ENCODE results near the gene RHOXF1.
"Not testable (repeated sequence)": the region's sequence is repeated elsewhere in the genome, so short reads cannot be mapped to it uniquely, and the experiment has no call there.

RHOXF1 gene

DNA sequence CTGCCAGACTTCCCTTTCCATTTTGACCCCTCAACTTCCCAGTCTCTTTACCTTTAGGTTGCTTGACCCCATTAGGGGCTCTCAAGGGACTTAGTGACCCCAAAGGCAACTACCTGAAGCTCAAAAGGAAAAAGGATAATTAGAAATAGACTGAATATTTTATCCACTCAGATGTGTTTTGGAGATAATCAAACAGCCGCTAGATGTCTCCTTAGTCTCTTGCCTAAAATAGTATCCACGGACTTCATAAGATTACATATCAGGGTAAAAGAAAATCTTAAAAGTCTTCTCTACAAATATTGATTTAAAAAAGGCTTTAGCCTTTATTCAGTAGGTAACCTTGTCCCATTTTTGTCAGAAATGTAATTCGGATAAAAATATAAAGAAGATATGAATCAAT is 21.7 kb upstream of the RHOXF1 start:
- Histone ChIP-seq H3K27me3 (ENCODE audit: control insufficient read depth in 1 of 2, insufficient read depth in 2 of 2, low read length in 2 of 2) (no peaks in the 10 kb centered on the region), H3K4me1 (ENCODE audit: control insufficient read depth in 1 of 2, insufficient read depth in 2 of 2, low read length in 2 of 2) (no peaks in the 10 kb centered on the region), H3K9me3 (ENCODE audit: control insufficient read depth in 1 of 2, low read length in 2 of 2) (no peaks in the 10 kb centered on the region), H3K9ac (ENCODE audit: low read depth in 1 of 2, low read length in 2 of 2) (no peak overlapping the region), H3K4me3 (ENCODE audit: low read depth in 1 of 2, low read length in 2 of 2) (no peak overlapping the region), H3K36me3 (ENCODE audit: control insufficient read depth in 1 of 2, insufficient read depth in 2 of 2, low read length in 2 of 2) (no peaks in the 10 kb centered on the region), H3K27ac (ENCODE audit: low read depth, low read length) (no peak overlapping the region)

DNA sequence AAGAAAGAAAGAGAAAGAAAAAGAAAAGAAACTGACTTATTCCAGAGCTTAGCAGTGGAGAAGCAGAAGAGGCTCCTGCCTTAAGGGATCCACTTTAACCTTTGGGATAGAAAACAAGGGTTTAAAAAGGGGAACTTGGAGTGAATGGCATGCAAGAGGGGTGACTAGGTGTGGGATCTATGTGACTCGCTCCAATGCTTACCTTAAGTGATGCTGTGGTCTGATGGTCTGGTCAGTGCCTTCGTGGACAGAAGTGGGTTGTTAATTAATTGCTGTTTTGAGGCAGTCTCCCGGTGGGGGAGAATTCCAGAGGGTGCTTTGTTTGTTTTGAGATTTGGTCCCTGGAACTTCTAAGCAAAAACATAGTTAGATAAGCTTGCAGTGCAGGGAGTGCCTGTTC is 21.1 kb upstream of the RHOXF1 start:
- no peaks in the 10 kb centered on the region for H3K27me3 ChIP-seq (ENCODE audit: control insufficient read depth in 1 of 2, insufficient read depth in 2 of 2, low read length in 2 of 2)
- H3K4me1 ChIP-seq (ENCODE audit: control insufficient read depth in 1 of 2, insufficient read depth in 2 of 2, low read length in 2 of 2): no peaks in the 10 kb centered on the region
- no peak overlapping the region for H3K27ac ChIP-seq (ENCODE audit: low read depth, low read length)
- H3K9ac ChIP-seq (ENCODE audit: low read depth in 1 of 2, low read length in 2 of 2): no peak overlapping the region
- no peak overlapping the region for H3K4me3 ChIP-seq (ENCODE audit: low read depth in 1 of 2, low read length in 2 of 2)
- H3K9me3 ChIP-seq (ENCODE audit: control insufficient read depth in 1 of 2, low read length in 2 of 2): no peaks in the 10 kb centered on the region
- H3K36me3 ChIP-seq (ENCODE audit: control insufficient read depth in 1 of 2, insufficient read depth in 2 of 2, low read length in 2 of 2): no peaks in the 10 kb centered on the region

DNA sequence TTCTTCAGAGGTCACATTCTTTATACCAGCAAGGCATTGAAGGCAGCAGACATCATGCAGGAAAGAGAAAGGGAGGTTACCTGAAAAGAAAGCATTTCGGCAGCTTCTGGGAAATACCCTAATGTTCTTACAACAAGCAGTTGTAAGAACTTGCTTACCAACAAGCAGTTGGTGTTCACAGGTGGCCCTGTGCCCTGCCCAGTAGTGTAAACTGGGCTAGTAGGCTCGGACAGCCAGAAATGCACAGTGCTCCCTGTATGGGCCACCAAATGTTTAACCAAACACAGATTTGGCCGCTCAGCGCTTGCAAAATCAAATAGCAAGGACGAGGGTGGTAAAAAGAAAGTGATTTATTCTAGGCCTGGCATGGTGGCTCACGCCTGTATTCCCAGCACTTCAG is 20.4 kb upstream of the RHOXF1 start:
- Histone ChIP-seq H3K36me3 (ENCODE audit: control insufficient read depth in 1 of 2, insufficient read depth in 2 of 2, low read length in 2 of 2) (no peaks in the 10 kb centered on the region), H3K4me3 (ENCODE audit: low read depth in 1 of 2, low read length in 2 of 2) (no peak overlapping the region), H3K27ac (ENCODE audit: low read depth, low read length) (no peak overlapping the region), H3K27me3 (ENCODE audit: control insufficient read depth in 1 of 2, insufficient read depth in 2 of 2, low read length in 2 of 2) (no peaks in the 10 kb centered on the region), H3K9me3 (ENCODE audit: control insufficient read depth in 1 of 2, low read length in 2 of 2) (no peaks in the 10 kb centered on the region), H3K9ac (ENCODE audit: low read depth in 1 of 2, low read length in 2 of 2) (no peak overlapping the region), H3K4me1 (ENCODE audit: control insufficient read depth in 1 of 2, insufficient read depth in 2 of 2, low read length in 2 of 2) (no peaks in the 10 kb centered on the region)

DNA sequence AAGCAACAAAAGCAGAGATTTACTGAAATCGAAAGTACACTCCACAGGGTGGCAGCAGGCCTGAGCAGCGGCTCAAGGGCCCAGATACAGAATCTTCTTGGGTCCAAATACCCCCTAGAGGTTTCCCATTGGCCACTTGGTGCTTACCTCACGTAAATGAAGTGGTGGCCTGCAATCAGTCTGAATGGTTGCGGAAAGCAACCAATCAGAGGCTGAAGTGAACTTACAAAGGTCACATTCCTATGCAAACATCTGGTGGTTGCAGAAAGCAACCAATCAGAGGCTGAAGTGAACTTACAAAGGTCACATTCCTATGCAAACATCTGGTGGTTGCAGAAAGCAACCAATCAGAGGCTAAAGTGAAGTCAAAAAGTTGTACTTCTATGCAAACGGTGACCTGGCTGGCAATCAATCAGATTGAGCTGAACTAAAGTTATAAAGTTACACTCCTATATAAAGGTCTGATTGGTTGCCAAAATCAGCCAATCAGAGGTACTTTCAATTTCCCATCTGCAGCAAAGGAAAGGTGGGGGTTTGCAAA is 12.7 kb upstream of the RHOXF1 start:
- H3K4me1 ChIP-seq (ENCODE audit: control insufficient read depth in 1 of 2, insufficient read depth in 2 of 2, low read length in 2 of 2); H3K27ac ChIP-seq (ENCODE audit: low read depth, low read length); H3K9me3 ChIP-seq (ENCODE audit: control insufficient read depth in 1 of 2, low read length in 2 of 2); H3K36me3 ChIP-seq (ENCODE audit: control insufficient read depth in 1 of 2, insufficient read depth in 2 of 2, low read length in 2 of 2); H3K27me3 ChIP-seq (ENCODE audit: control insufficient read depth in 1 of 2, insufficient read depth in 2 of 2, low read length in 2 of 2); H3K9ac ChIP-seq (ENCODE audit: low read depth in 1 of 2, low read length in 2 of 2); H3K4me3 ChIP-seq (ENCODE audit: low read depth in 1 of 2, low read length in 2 of 2): not testable (repeated sequence)

DNA sequence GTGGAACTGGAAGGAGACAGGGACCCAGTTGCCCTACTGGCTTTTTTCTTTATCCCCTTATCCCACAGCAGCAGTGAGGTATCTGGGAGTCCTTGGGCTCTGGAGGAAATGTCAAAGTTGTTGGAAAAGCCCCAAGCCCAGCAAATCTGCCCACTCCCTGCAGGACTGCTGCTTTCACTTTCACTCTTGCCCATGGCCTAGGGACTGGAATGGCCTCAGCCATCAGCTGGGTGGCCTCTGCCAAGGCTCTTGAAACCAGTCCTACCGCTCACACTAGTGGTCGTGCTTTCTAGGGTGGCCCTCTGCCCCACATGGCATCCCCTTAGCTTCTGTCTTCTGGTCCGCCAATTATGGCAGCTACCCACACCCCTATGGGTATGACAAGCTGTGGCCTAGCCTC is 9.7 kb upstream of the RHOXF1 start:
- Histone ChIP-seq H3K36me3 (ENCODE audit: control insufficient read depth in 1 of 2, insufficient read depth in 2 of 2, low read length in 2 of 2) (no peaks in the 10 kb centered on the region), H3K27me3 (ENCODE audit: control insufficient read depth in 1 of 2, insufficient read depth in 2 of 2, low read length in 2 of 2) (no peaks in the 10 kb centered on the region), H3K4me3 (ENCODE audit: low read depth in 1 of 2, low read length in 2 of 2) (no peak overlapping the region), H3K9me3 (ENCODE audit: control insufficient read depth in 1 of 2, low read length in 2 of 2) (no peaks in the 10 kb centered on the region), H3K9ac (ENCODE audit: low read depth in 1 of 2, low read length in 2 of 2) (no peak overlapping the region), H3K27ac (ENCODE audit: low read depth, low read length) (no peak overlapping the region), H3K4me1 (ENCODE audit: control insufficient read depth in 1 of 2, insufficient read depth in 2 of 2, low read length in 2 of 2) (no peaks in the 10 kb centered on the region)

DNA sequence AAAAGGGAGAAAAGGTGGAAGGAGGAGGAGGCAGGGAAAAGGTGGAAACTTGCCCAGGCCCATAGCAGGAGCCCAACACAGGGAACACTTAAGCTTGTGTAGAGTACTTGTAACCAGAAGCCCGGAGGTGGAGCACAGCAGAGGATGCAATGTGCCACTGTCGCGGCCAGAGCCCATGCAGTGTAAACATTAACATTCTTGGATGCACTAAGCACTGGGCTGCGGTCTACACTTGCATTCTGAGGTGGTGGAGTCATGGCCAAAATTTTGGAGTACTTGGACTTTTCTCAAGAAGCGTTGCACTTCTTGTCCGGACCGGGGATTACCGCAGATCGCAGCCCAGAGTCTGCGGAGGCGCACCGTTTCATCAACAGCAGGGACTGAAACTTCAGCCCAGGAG is 4.5 kb upstream of the RHOXF1 start:
- no peaks in the 10 kb centered on the region for H3K4me1 ChIP-seq (ENCODE audit: control insufficient read depth in 1 of 2, insufficient read depth in 2 of 2, low read length in 2 of 2)
- H3K27ac ChIP-seq (ENCODE audit: low read depth, low read length): no peak overlapping the region
- no peaks in the 10 kb centered on the region for H3K27me3 ChIP-seq (ENCODE audit: control insufficient read depth in 1 of 2, insufficient read depth in 2 of 2, low read length in 2 of 2)
- no peaks in the 10 kb centered on the region for H3K9me3 ChIP-seq (ENCODE audit: control insufficient read depth in 1 of 2, low read length in 2 of 2)
- no peak overlapping the region for H3K4me3 ChIP-seq (ENCODE audit: low read depth in 1 of 2, low read length in 2 of 2)
- H3K9ac ChIP-seq (ENCODE audit: low read depth in 1 of 2, low read length in 2 of 2): no peak overlapping the region
- H3K36me3 ChIP-seq (ENCODE audit: control insufficient read depth in 1 of 2, insufficient read depth in 2 of 2, low read length in 2 of 2): no peaks in the 10 kb centered on the region

DNA sequence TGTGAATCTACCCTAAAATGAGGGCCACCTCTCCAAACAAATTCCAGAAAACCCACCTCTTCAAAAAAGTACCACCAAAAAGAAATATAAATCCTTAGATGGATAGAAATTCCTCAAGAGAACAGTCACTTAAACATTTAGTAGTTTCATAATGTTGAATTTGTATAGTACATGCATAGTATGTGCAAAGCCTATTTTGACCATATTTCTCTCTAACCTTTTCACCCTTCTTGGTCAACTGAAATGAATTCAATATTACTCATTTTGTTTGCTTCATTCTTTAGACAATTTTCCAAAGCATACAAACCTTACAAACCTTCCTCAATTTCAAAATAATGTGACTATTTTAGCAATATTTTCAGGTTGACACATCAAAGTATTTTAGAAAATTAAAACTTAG is 4.1 kb downstream of the RHOXF1 start:
- Histone ChIP-seq H3K4me3 (ENCODE audit: low read depth in 1 of 2, low read length in 2 of 2) (no peak overlapping the region), H3K36me3 (ENCODE audit: control insufficient read depth in 1 of 2, insufficient read depth in 2 of 2, low read length in 2 of 2) (no peaks in the 10 kb centered on the region), H3K4me1 (ENCODE audit: control insufficient read depth in 1 of 2, insufficient read depth in 2 of 2, low read length in 2 of 2) (no peaks in the 10 kb centered on the region), H3K27ac (ENCODE audit: low read depth, low read length) (no peak overlapping the region), H3K9me3 (ENCODE audit: control insufficient read depth in 1 of 2, low read length in 2 of 2) (no peaks in the 10 kb centered on the region), H3K9ac (ENCODE audit: low read depth in 1 of 2, low read length in 2 of 2) (no peak overlapping the region), H3K27me3 (ENCODE audit: control insufficient read depth in 1 of 2, insufficient read depth in 2 of 2, low read length in 2 of 2) (no peaks in the 10 kb centered on the region)

DNA sequence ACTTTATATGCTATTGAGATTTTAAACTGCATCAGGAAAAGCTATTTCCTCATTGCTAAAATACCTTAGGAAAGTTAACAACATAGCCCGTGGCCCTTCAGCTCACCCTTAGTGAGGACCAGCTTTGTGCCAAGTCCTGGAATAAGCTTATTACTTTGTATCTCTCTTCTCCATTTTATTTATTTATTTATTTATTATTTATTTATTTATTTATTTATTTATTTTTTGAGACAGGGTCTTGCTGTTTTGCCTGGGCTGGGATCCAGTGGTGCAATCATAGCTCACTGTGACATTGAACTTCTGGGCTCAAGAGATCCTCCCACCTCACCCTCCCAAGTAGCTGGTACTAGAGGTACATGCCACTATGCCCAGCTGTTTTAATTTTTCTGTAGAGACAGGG is 6.3 kb downstream of the RHOXF1 start:
- Histone ChIP-seq H3K27me3 (ENCODE audit: control insufficient read depth in 1 of 2, insufficient read depth in 2 of 2, low read length in 2 of 2) (no peaks in the 10 kb centered on the region), H3K27ac (ENCODE audit: low read depth, low read length) (no peak overlapping the region), H3K36me3 (ENCODE audit: control insufficient read depth in 1 of 2, insufficient read depth in 2 of 2, low read length in 2 of 2) (no peaks in the 10 kb centered on the region), H3K4me3 (ENCODE audit: low read depth in 1 of 2, low read length in 2 of 2) (no peak overlapping the region), H3K9me3 (ENCODE audit: control insufficient read depth in 1 of 2, low read length in 2 of 2) (no peaks in the 10 kb centered on the region), H3K4me1 (ENCODE audit: control insufficient read depth in 1 of 2, insufficient read depth in 2 of 2, low read length in 2 of 2) (no peaks in the 10 kb centered on the region), H3K9ac (ENCODE audit: low read depth in 1 of 2, low read length in 2 of 2) (no peak overlapping the region)

DNA sequence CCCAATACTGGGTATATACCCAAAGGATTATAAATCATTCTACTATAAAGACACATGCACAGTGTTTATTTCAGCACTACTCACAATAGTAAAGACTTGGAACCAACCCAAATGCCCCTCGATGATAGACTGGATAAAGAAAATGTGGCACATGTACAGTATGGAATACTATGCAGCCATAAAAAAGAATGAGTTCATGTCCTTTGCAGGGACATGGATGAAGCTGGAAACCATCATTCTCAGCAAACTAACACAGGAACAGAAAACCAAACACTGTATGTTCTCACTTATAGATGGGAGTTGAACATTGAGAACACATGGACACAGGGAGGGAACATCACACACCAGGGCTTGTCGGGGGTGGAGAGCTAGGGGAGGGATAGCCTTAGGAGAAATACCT is 11.0 kb downstream of the RHOXF1 start:
- H3K9me3 ChIP-seq (ENCODE audit: control insufficient read depth in 1 of 2, low read length in 2 of 2); H3K27me3 ChIP-seq (ENCODE audit: control insufficient read depth in 1 of 2, insufficient read depth in 2 of 2, low read length in 2 of 2); H3K4me1 ChIP-seq (ENCODE audit: control insufficient read depth in 1 of 2, insufficient read depth in 2 of 2, low read length in 2 of 2); H3K4me3 ChIP-seq (ENCODE audit: low read depth in 1 of 2, low read length in 2 of 2); H3K9ac ChIP-seq (ENCODE audit: low read depth in 1 of 2, low read length in 2 of 2); H3K27ac ChIP-seq (ENCODE audit: low read depth, low read length); H3K36me3 ChIP-seq (ENCODE audit: control insufficient read depth in 1 of 2, insufficient read depth in 2 of 2, low read length in 2 of 2): not testable (repeated sequence)

DNA sequence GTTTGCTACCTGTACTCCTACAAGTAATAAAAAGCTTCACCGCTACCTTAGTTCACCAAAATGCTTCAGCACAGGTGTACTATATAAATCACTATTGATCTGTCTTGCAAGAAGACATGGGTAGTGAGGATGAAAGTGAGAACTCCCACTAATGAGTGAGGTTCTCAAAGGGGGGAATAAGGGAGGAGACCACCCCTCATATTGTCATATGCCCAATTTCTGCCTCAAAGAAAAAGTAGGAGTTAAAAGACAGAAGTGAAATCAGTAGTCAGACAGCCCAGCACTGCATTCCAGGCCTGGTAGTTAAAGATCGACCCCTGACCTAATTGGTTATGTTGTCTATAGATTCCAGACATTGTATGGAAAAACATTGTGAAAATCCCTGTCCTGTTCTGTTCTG is 14.7 kb downstream of the RHOXF1 start:
- H3K4me1 ChIP-seq (ENCODE audit: control insufficient read depth in 1 of 2, insufficient read depth in 2 of 2, low read length in 2 of 2); H3K4me3 ChIP-seq (ENCODE audit: low read depth in 1 of 2, low read length in 2 of 2); H3K36me3 ChIP-seq (ENCODE audit: control insufficient read depth in 1 of 2, insufficient read depth in 2 of 2, low read length in 2 of 2); H3K9ac ChIP-seq (ENCODE audit: low read depth in 1 of 2, low read length in 2 of 2); H3K27me3 ChIP-seq (ENCODE audit: control insufficient read depth in 1 of 2, insufficient read depth in 2 of 2, low read length in 2 of 2); H3K27ac ChIP-seq (ENCODE audit: low read depth, low read length); H3K9me3 ChIP-seq (ENCODE audit: control insufficient read depth in 1 of 2, low read length in 2 of 2): not testable (repeated sequence)

DNA sequence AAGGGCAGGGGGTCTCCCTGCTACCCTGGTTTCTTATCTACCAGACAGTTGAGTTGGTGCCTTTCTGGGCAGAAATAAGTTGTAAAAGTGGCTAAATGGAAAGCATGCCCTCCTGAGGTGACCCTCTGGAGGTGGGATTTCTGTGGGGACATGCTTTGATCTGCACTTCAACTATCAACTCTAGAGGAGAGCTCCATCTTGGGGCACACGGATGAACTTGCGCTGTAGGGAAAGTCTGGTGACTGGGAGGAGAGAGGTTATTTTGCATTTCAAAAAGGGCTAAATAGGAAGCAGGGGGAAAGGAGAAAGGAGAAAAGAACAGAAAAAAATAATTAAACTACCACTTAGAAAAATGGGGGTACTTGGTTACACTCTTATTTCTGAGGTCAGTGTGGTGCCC is 25.5 kb downstream of the RHOXF1 start:
- Histone ChIP-seq H3K4me3 (ENCODE audit: low read depth in 1 of 2, low read length in 2 of 2) (no peak overlapping the region), H3K27ac (ENCODE audit: low read depth, low read length) (no peak overlapping the region), H3K9me3 (ENCODE audit: control insufficient read depth in 1 of 2, low read length in 2 of 2) (no peaks in the 10 kb centered on the region), H3K27me3 (ENCODE audit: control insufficient read depth in 1 of 2, insufficient read depth in 2 of 2, low read length in 2 of 2) (no peaks in the 10 kb centered on the region), H3K4me1 (ENCODE audit: control insufficient read depth in 1 of 2, insufficient read depth in 2 of 2, low read length in 2 of 2) (no peaks in the 10 kb centered on the region), H3K36me3 (ENCODE audit: control insufficient read depth in 1 of 2, insufficient read depth in 2 of 2, low read length in 2 of 2) (no peaks in the 10 kb centered on the region), H3K9ac (ENCODE audit: low read depth in 1 of 2, low read length in 2 of 2) (no peak overlapping the region)
